ENCODE measurements around the gene TMEM178B. TPM values are rescaled to one million over a fixed set of nuclear protein-coding genes. Genes with fewer than 3 reads are reported as not detected.

The TMEM178B gene
- total RNA-seq, 1 donor from 2014 or later: 35.9 TPM

DNA sequence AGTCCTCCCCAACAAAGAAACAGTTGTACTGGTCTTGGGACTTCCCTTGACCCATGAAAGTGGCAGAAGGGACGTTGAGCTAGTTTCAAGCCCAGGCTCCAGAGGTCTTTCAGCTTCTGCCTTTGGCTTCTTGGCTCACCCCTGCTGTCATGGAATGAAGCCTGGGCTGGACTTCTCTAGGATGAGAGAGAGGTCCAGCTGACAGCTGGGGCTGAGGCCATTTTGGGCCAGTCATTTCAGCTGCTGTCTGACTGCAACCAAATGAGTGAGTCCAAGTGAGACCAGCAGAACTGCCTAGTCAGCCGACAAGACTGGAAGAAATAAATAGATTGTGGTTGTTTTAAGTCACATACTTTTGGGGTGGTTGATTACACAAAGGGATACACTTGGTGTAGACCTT lies 76.6 kb downstream of the TMEM178B start:
- Histone ChIP-seq H3K36me3 (no peaks in the 10 kb centered on the region), H3K27me3 (ENCODE audit: low read depth) (no peaks in the 10 kb centered on the region), H3K9me3 (replicated peaks) (no peaks in the 10 kb centered on the region), H3K27ac (replicated peaks) (no peak overlapping the region), H3K4me1 (no peaks in the 10 kb centered on the region), H3K4me3 (no peak overlapping the region)
- DNase-seq: no peak
- TF ChIP-seq, protein P1, sequence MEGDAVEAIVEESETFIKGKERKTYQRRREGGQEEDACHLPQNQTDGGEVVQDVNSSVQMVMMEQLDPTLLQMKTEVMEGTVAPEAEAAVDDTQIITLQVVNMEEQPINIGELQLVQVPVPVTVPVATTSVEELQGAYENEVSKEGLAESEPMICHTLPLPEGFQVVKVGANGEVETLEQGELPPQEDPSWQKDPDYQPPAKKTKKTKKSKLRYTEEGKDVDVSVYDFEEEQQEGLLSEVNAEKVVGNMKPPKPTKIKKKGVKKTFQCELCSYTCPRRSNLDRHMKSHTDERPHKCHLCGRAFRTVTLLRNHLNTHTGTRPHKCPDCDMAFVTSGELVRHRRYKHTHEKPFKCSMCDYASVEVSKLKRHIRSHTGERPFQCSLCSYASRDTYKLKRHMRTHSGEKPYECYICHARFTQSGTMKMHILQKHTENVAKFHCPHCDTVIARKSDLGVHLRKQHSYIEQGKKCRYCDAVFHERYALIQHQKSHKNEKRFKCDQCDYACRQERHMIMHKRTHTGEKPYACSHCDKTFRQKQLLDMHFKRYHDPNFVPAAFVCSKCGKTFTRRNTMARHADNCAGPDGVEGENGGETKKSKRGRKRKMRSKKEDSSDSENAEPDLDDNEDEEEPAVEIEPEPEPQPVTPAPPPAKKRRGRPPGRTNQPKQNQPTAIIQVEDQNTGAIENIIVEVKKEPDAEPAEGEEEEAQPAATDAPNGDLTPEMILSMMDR (IDR thresholded peaks at IDR 0.05; ENCODE audit: borderline replicate concordance): no peak
- intact Hi-C loops (cut with micrococcal nuclease): no loop called here

DNA sequence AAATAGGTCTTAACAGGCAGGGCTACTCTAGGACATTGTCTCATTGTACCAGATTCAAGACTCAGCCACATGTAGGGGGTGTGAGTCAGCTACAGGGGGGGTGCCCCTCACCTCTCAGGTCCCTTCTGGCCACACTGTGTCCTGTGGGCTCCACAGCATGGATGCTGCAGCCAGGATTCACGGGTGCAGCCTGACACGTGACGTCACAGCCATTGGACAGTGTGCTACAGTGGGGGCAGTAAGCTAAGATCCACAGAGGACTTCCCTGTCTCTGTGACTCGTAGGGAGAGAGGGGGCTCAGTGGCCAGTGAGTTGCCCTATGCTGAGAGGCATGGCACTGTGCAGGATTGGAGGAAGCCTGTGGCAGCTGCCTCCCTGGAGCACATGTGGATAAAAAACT lies 77.9 kb downstream of the TMEM178B start:
- intact Hi-C loops (cut with micrococcal nuclease): no loop called here
- DNase-seq: no peak
- TF ChIP-seq, protein P1 (IDR thresholded peaks at IDR 0.05; ENCODE audit: borderline replicate concordance): no peak
- Histone ChIP-seq H3K4me3 (no peak overlapping the region), H3K9me3 (replicated peaks) (no peaks in the 10 kb centered on the region), H3K36me3 (no peaks in the 10 kb centered on the region), H3K4me1 (no peaks in the 10 kb centered on the region), H3K27me3 (ENCODE audit: low read depth) (no peaks in the 10 kb centered on the region), H3K27ac (replicated peaks) (no peak overlapping the region)

DNA sequence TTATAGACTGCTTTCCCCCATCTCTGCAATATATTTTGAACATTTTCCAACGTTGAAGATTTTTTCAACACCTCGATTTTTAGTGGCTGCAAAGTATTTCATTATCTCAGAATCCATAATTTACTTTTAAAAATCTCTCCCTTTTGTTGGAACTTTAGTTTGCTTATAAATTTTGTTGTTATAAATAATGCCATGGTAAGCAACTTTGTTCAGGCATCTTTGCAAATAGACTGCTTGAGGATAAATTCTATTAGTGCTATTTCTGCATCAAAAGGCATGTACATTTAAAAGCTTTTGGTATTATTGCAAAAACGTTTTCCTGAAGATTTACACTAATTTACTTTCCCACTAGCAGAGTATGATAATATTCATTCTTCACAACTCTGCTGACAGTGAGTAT lies 79.4 kb downstream of the TMEM178B start:
- Histone ChIP-seq H3K9me3 (replicated peaks) (no peaks in the 10 kb centered on the region), H3K4me3 (no peak overlapping the region), H3K27me3 (ENCODE audit: low read depth) (no peaks in the 10 kb centered on the region), H3K4me1 (no peaks in the 10 kb centered on the region), H3K27ac (replicated peaks) (no peak overlapping the region), H3K36me3 (no peaks in the 10 kb centered on the region)
- TF ChIP-seq, protein P1 (IDR thresholded peaks at IDR 0.05; ENCODE audit: borderline replicate concordance): no peak
- no peak for DNase-seq
- intact Hi-C loops (cut with micrococcal nuclease): no loop called here

DNA sequence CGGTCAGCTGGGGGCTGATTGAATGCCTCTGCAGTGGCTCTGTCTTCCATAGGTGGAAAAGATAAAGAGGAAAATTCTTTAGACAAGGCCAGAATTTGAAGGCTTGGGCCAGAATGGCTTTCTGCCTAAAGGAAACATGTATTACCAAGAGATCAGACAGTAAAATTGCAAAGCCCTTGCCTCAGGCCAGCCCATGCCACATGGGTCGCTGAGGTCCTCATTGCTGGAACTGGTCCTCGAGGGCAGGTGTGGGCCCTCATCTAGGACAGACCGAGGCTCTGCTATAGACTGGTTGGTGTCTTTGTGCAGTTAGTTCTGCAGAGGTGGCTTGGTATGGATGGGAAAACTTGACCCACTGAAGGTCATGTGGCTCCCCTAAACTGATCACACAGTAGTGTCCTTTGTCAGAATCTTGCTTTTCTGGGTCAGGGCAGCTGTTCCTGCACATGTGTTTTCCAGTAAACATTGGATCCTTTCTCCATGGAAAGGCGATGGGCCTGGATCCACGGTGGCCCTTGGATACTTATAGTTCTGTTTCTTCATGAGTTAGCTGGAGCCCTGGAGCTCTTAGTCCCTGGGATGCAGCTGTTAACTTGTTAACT lies 80.4 kb downstream of the TMEM178B start:
- no peaks in the 10 kb centered on the region for H3K9me3 ChIP-seq (replicated peaks)
- no peak for DNase-seq
- H3K27ac ChIP-seq (replicated peaks): no peak overlapping the region
- intact Hi-C loops (cut with micrococcal nuclease): no loop called here
- H3K36me3 ChIP-seq: no peaks in the 10 kb centered on the region
- no peaks in the 10 kb centered on the region for H3K27me3 ChIP-seq (ENCODE audit: low read depth)
- no peaks in the 10 kb centered on the region for H3K4me1 ChIP-seq
- no peak overlapping the region for H3K4me3 ChIP-seq
- TF ChIP-seq, protein P1 (IDR thresholded peaks at IDR 0.05; ENCODE audit: borderline replicate concordance): no peak

DNA sequence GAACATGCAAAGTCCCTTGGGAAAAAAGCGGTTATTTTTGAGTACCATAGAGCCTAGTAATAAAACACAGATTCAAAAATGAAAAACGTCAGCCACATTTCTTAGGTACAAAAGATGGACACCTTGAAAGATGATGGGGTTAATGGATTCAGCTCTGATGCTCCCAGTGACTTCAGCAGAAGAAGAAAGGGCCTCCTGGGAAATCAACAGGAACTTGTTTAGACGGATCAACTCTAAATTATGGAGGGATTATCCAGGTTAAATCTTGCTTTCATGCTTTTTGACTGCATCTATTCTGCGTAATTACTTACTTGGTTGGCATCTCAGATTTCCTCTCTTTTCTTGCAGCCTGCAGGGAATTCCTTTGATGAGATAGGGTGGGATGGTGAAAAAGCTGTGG lies 82.5 kb downstream of the TMEM178B start:
- Histone ChIP-seq H3K4me1 (no peaks in the 10 kb centered on the region), H3K27ac (replicated peaks) (no peak overlapping the region), H3K36me3 (no peaks in the 10 kb centered on the region), H3K27me3 (ENCODE audit: low read depth) (no peaks in the 10 kb centered on the region), H3K9me3 (replicated peaks) (no peaks in the 10 kb centered on the region), H3K4me3 (no peak overlapping the region)
- intact Hi-C loops (cut with micrococcal nuclease): no loop called here
- TF ChIP-seq, protein P1 (IDR thresholded peaks at IDR 0.05; ENCODE audit: borderline replicate concordance): no peak
- no peak for DNase-seq

Measured in left ventricle myocardium inferior (tissue), 1 donor.